ENCODE results near the gene ANXA4.

Gene ANXA4

GRCh38 chr2:69815717-69816116 lies 73.8 kb downstream of the ANXA4 start:
- ChIA-PET CTCF (interaction anchor here (0.6 to 6.3 kb wide), 3 partner anchors 13 to 91 kb away, joined by 4 to 102 read pairs (median 5); no protein-coding TSS in a partner anchor), POLR2A (interaction anchor here (1.3 kb wide), 1 partner anchor 74 kb away, joined by 4 read pairs; the partner anchor contains the start of gene ANXA4)
- TF ChIP-seq NFRKB (IDR thresholded peaks at IDR 0.05): no peak
- TF ChIP-seq FOXK2 (IDR thresholded peaks at IDR 0.05): no peak
- TF ChIP-seq TARDBP (IDR thresholded peaks at IDR 0.05): no peak
- TF ChIP-seq SP1 (IDR thresholded peaks at IDR 0.05): no peak
- no peak for TF ChIP-seq LEF1 (IDR thresholded peaks at IDR 0.05; ENCODE audit: borderline replicate concordance)
- no peak for TF ChIP-seq ARNT (IDR thresholded peaks at IDR 0.05)
- TF ChIP-seq ZNF384 (IDR thresholded peaks at IDR 0.05): no peak
- TF ChIP-seq CTBP1 (IDR thresholded peaks at IDR 0.05; ENCODE audit: borderline replicate concordance): no peak
- TF ChIP-seq ELF4 (IDR thresholded peaks at IDR 0.05): no peak
- TF ChIP-seq BHLHE40 (IDR thresholded peaks at IDR 0.05; ENCODE audit: borderline replicate concordance): no peak
- TF ChIP-seq L3MBTL2 (conservative IDR thresholded peaks at IDR 0.05): no peak
- no peak for TF ChIP-seq HDGF (IDR thresholded peaks at IDR 0.05; ENCODE audit: borderline replicate concordance)
- no peak for TF ChIP-seq FOXM1 (IDR thresholded peaks at IDR 0.05; ENCODE audit: borderline replicate concordance)
- TF ChIP-seq FOXA1 (IDR thresholded peaks at IDR 0.05): no peak
- TF ChIP-seq PKNOX1 (IDR thresholded peaks at IDR 0.05): no peak
- no peak for TF ChIP-seq SUZ12 (IDR thresholded peaks at IDR 0.05)
- DNase-seq (ENCODE audit: extremely low spot score): no peak

- ChIA-PET CTCF (interaction anchor here (0.7 to 6.3 kb wide), 12 partner anchors 9 to 257 kb away, joined by 3 to 102 read pairs (median 4); no protein-coding TSS in a partner anchor), POLR2A (interaction anchor here (1.3 kb wide), 1 partner anchor 75 kb away, joined by 4 read pairs; the partner anchor contains the start of gene ANXA4)
- DNase-seq (ENCODE audit: extremely low spot score): peak; percentile 56
- TF ChIP-seq FOXK2 (IDR thresholded peaks at IDR 0.05) (no peak), FOXA1 (IDR thresholded peaks at IDR 0.05) (no peak), LEF1 (IDR thresholded peaks at IDR 0.05; ENCODE audit: borderline replicate concordance) (no peak), SUZ12 (IDR thresholded peaks at IDR 0.05) (no peak), BHLHE40 (IDR thresholded peaks at IDR 0.05; ENCODE audit: borderline replicate concordance) (no peak), ARNT (IDR thresholded peaks at IDR 0.05) (no peak), SP1 (IDR thresholded peaks at IDR 0.05) (no peak), FOXM1 (IDR thresholded peaks at IDR 0.05; ENCODE audit: borderline replicate concordance) (no peak), PKNOX1 (IDR thresholded peaks at IDR 0.05) (no peak), ZNF384 (IDR thresholded peaks at IDR 0.05) (no peak), CTBP1 (IDR thresholded peaks at IDR 0.05; ENCODE audit: borderline replicate concordance) (no peak), L3MBTL2 (conservative IDR thresholded peaks at IDR 0.05) (no peak), NFRKB (IDR thresholded peaks at IDR 0.05) (no peak)
Measured at GRCh38 chr2:69816923-69817542, 75.1 kb downstream of the ANXA4 start.

GRCh38 chr2:69817729-69818501 lies 76.0 kb downstream of the ANXA4 start:
- DNase-seq (ENCODE audit: extremely low spot score): no peak
- TF ChIP-seq PKNOX1 (IDR thresholded peaks at IDR 0.05): peak; percentile 31; the same call in 1 of the 2 replicates
- no peak for TF ChIP-seq SP1 (IDR thresholded peaks at IDR 0.05)
- POLR2A ChIA-PET: no interaction called here
- CTCF ChIA-PET: interaction anchor here (0.6 to 6.3 kb wide), 3 partner anchors 16 to 178 kb away, joined by 3 to 102 read pairs (median 3); no protein-coding TSS in a partner anchor

GRCh38 chr2:69827796-69828540 lies 86.0 kb downstream of the ANXA4 start:
- DNase-seq (ENCODE audit: extremely low spot score): no peak
- no peak for TF ChIP-seq L3MBTL2 (conservative IDR thresholded peaks at IDR 0.05)
- no peak for TF ChIP-seq ZNF384 (IDR thresholded peaks at IDR 0.05)
- no peak for TF ChIP-seq FOXK2 (IDR thresholded peaks at IDR 0.05)
- TF ChIP-seq CTBP1 (IDR thresholded peaks at IDR 0.05; ENCODE audit: borderline replicate concordance): no peak
- TF ChIP-seq SP1 (IDR thresholded peaks at IDR 0.05): no peak
- no peak for TF ChIP-seq NFRKB (IDR thresholded peaks at IDR 0.05)
- no peak for TF ChIP-seq PKNOX1 (IDR thresholded peaks at IDR 0.05)
- no peak for TF ChIP-seq HDGF (IDR thresholded peaks at IDR 0.05; ENCODE audit: borderline replicate concordance)
- no peak for TF ChIP-seq ELF4 (IDR thresholded peaks at IDR 0.05)
- no peak for TF ChIP-seq BHLHE40 (IDR thresholded peaks at IDR 0.05; ENCODE audit: borderline replicate concordance)
- TF ChIP-seq FOXM1 (IDR thresholded peaks at IDR 0.05; ENCODE audit: borderline replicate concordance): no peak
- no peak for TF ChIP-seq SUZ12 (IDR thresholded peaks at IDR 0.05)
- TF ChIP-seq TARDBP (IDR thresholded peaks at IDR 0.05): no peak
- TF ChIP-seq ARNT (IDR thresholded peaks at IDR 0.05): no peak
- no peak for TF ChIP-seq FOXA1 (IDR thresholded peaks at IDR 0.05)
- ChIA-PET POLR2A (interaction anchor here (1.0 kb wide), 3 partner anchors 37 to 391 kb away, joined by 3 read pairs; partner anchors contain the start of genes NFU1 and SNRNP27), CTCF (interaction anchor here (0.9 to 1.4 kb wide), 4 partner anchors 11 to 315 kb away, joined by 3 to 6 read pairs (median 3); no protein-coding TSS in a partner anchor)

All from HEK293T (cell line).